Measurements from ENCODE around the gene DNAJB4. TPM values are rescaled to one million over a fixed set of nuclear protein-coding genes. Genes with fewer than 3 reads are reported as not detected.

DNAJB4 gene
- total RNA-seq, 1 donor from 2014 or later: 20.1 TPM

DNA sequence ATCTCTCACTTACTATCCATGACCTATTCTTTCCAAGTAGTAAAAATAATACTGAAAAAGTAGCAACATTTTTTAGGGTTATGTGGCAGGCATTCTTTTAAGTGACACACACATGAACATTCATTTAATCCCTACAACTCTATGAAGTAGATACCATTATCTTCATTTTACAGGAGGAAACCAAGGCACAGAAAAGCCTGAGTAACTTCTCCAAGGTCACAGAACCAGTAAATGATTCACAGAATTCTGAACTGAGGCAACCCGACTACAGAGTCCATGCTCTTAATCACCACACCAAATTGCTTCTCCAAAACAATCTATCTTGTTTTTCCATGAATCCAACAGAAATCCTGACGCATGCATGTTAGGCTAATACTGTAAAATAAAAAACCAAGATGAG, 43.3 kb upstream of the DNAJB4 start:
- no peaks in the 10 kb centered on the region for H3K27me3 ChIP-seq
- DNase-seq (ENCODE audit: low spot score in 2 of 2): no peak
- TF ChIP-seq, protein P1, sequence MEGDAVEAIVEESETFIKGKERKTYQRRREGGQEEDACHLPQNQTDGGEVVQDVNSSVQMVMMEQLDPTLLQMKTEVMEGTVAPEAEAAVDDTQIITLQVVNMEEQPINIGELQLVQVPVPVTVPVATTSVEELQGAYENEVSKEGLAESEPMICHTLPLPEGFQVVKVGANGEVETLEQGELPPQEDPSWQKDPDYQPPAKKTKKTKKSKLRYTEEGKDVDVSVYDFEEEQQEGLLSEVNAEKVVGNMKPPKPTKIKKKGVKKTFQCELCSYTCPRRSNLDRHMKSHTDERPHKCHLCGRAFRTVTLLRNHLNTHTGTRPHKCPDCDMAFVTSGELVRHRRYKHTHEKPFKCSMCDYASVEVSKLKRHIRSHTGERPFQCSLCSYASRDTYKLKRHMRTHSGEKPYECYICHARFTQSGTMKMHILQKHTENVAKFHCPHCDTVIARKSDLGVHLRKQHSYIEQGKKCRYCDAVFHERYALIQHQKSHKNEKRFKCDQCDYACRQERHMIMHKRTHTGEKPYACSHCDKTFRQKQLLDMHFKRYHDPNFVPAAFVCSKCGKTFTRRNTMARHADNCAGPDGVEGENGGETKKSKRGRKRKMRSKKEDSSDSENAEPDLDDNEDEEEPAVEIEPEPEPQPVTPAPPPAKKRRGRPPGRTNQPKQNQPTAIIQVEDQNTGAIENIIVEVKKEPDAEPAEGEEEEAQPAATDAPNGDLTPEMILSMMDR (IDR thresholded peaks at IDR 0.05): no peak
- no peak overlapping the region for H3K4me3 ChIP-seq
- no peak overlapping the region for H3K27ac ChIP-seq
- H3K36me3 ChIP-seq: peaks cover 74 to 93% of the 10 kb centered on the region in 2 donors
- H3K9me3 ChIP-seq: no peaks in the 10 kb centered on the region
- intact Hi-C loops (cut with DNase I): loop anchor here (10.0 kb wide), 1 partner anchor 247 kb away; no protein-coding TSS in a partner anchor
- no peaks in the 10 kb centered on the region for H3K4me1 ChIP-seq

DNA sequence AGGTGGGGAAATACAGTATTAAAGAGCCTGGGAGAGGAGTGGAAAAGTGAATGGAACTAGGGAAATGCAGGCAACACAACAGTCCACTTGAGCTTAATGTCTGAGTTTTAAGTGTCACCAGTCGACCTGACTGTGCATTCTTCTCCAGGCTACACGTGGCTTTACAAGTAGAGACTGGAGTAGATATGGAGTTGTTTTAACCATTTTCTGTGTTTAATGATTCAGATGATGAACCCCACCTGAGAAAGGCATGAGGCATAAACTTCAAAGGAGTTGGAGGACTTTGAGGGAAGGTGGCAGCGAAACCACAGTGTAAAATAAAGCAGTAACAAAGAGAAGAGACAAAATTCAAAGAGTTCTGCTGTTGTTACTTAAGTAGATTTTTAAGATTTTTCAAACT, 38.4 kb upstream of the DNAJB4 start:
- Histone ChIP-seq H3K36me3 (peaks cover 73 to 80% of the 10 kb centered on the region in 2 donors), H3K27ac (no peak overlapping the region), H3K9me3 (no peaks in the 10 kb centered on the region), H3K4me3 (no peak overlapping the region), H3K27me3 (no peaks in the 10 kb centered on the region), H3K4me1 (no peaks in the 10 kb centered on the region)
- intact Hi-C loops (cut with DNase I): loop anchor here (10.0 kb wide), 1 partner anchor 251 kb away; no protein-coding TSS in a partner anchor
- no peak for DNase-seq (ENCODE audit: low spot score in 2 of 2)
- TF ChIP-seq, protein P1 (IDR thresholded peaks at IDR 0.05): no peak

DNA sequence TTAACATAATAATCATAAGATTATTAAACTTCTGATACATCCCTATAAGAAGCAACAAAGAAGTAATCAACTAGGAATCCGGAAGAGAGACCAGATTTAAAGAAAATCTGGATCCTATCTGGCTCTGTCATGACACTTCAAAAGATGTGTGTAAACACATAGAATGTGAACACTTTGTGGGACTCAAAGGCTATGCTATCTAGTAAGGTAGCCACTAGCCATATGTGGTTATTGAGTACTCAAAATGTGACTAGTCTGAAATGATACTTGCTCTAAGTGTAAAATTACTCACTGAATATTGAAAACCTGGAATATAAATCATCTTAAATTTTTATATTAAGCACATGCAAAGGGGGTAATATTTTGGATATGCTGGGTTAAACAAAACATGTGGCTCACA, 34.5 kb upstream of the DNAJB4 start:
- Histone ChIP-seq H3K36me3 (peaks cover 35 to 45% of the 10 kb centered on the region in 2 donors), H3K4me3 (no peak overlapping the region), H3K27ac (no peak overlapping the region), H3K9me3 (no peaks in the 10 kb centered on the region), H3K4me1 (peaks cover 0 to 11% of the 10 kb centered on the region in 2 donors), H3K27me3 (no peaks in the 10 kb centered on the region)
- TF ChIP-seq, protein P1 (IDR thresholded peaks at IDR 0.05): no peak
- no peak for DNase-seq (ENCODE audit: low spot score in 2 of 2)
- intact Hi-C loops (cut with DNase I): no loop called here

DNA sequence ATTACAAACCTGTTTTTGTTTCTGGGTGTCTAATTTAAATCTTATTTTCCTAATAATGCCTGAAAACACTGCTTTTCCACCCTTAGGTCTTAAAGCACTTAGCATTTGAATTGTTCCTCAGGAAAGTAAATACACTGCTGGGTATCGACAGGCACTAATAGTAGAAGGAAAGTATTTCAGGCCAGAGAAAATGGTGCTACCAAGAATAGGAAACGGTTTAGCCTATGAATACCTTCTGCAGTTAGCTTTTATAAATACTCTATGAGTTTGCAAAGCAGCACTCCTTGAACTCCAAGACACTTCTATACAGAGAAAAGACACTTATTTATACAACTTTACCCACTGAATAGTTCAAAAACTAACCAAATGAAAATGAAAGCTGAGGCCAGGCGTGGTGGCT, 32.7 kb upstream of the DNAJB4 start:
- TF ChIP-seq, protein P1 (IDR thresholded peaks at IDR 0.05): no peak
- peaks cover 16 to 26% of the 10 kb centered on the region in 2 donors for H3K36me3 ChIP-seq
- H3K9me3 ChIP-seq: no peaks in the 10 kb centered on the region
- no peak for DNase-seq (ENCODE audit: low spot score in 2 of 2)
- H3K27ac ChIP-seq: no peak overlapping the region
- no peak overlapping the region for H3K4me3 ChIP-seq
- intact Hi-C loops (cut with DNase I): no loop called here
- no peaks in the 10 kb centered on the region for H3K27me3 ChIP-seq
- peaks cover 0 to 27% of the 10 kb centered on the region in 2 donors for H3K4me1 ChIP-seq

DNA sequence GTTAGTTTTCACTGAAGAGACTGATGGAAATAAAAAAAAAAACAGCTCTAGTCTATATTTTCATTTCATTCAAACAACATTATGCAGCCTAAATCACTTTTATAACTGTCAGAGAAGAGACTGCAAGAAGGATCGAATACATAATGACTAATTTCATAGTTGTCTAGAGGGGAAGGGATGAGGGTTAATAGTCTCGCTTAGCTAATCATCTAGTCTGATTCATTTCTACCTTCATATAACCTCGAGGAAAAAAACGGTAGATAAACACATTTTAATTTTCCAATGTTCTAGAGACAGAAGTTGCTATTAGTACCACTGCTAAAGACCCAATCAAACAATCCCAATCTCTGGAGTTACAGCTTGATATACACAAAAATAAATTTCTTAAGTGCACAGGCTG, 29.4 kb upstream of the DNAJB4 start:
- no peaks in the 10 kb centered on the region for H3K9me3 ChIP-seq
- H3K27ac ChIP-seq: peak overlapping the region in 1 of 2 donors; percentile 8
- H3K36me3 ChIP-seq: peaks cover 0 to 4% of the 10 kb centered on the region in 2 donors
- H3K27me3 ChIP-seq: no peaks in the 10 kb centered on the region
- no peak for DNase-seq (ENCODE audit: low spot score in 2 of 2)
- intact Hi-C loops (cut with DNase I): no loop called here
- H3K4me3 ChIP-seq: peak overlapping the region; percentile 67 to 86
- TF ChIP-seq, protein P1 (IDR thresholded peaks at IDR 0.05): no peak
- peaks cover 0 to 29% of the 10 kb centered on the region in 2 donors for H3K4me1 ChIP-seq

DNA sequence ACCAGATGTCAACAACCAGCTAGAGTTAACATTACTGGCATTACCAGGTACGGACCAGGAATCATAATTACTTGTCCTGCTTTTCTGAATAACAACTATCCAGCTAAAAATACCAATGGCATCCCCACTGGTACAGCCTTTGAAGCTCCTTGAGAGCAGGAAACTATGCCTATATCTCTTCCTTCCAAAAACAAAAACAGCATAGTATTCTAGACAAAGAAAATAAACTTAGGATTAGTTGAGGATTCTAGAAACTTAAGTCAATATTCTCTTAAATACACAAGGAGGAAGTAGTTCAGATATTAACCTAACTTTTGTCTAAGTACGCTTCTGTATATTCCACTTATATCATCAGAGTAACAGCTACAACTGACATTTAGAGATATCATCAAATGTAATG, 28.8 kb upstream of the DNAJB4 start:
- Histone ChIP-seq H3K27me3 (no peaks in the 10 kb centered on the region), H3K4me1 (peaks cover 0 to 29% of the 10 kb centered on the region in 2 donors), H3K27ac (peak overlapping the region in 1 of 2 donors; percentile 8), H3K4me3 (peak overlapping the region; percentile 67 to 86), H3K9me3 (no peaks in the 10 kb centered on the region), H3K36me3 (peaks cover 0 to 4% of the 10 kb centered on the region in 2 donors)
- intact Hi-C loops (cut with DNase I): no loop called here
- no peak for DNase-seq (ENCODE audit: low spot score in 2 of 2)
- TF ChIP-seq, protein P1 (IDR thresholded peaks at IDR 0.05): no peak
